NCI-H345 treated with DMSO at 0.1 percent for 48 hours (cell line): Measurements from ENCODE around the gene P3R3URF.
A peak's percentile ranks its signal among the peaks of the same experiment; 100 is the strongest.

Experiments used
- DNase-seq: peaks from one replicate; lab custom pipeline; 2025; ENCODE audit not compliant: unreplicated experiment; lab: John Stamatoyannopoulos, UW

P3R3URF gene

DNA sequence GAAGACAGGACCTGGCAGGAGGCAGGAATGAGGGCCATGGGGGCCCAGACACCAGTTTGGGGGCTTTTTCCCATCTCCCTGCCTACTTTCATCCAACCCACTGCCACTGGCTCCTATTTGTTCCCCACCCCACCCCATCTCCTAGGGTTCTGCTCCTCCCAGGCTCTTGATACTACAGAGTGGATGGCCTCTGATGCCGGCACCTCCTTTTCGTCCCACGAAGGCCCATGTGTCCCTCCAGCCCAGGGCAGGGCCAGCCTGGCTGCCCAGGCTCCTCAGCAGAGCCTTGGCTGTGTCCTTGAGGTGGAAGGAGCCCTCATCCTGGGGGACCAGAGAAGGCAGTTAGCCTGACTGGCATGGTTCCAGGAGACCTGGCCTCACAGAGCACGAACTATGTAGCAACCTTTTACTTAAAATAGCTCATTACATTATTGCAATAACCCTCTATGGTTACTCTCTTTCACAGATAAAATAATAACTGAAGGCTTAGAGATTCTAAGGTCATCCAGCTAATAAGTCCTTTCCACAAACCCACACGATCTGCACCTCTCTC lies 18.4 kb upstream of the P3R3URF start:
- DNase-seq: no peak

DNA sequence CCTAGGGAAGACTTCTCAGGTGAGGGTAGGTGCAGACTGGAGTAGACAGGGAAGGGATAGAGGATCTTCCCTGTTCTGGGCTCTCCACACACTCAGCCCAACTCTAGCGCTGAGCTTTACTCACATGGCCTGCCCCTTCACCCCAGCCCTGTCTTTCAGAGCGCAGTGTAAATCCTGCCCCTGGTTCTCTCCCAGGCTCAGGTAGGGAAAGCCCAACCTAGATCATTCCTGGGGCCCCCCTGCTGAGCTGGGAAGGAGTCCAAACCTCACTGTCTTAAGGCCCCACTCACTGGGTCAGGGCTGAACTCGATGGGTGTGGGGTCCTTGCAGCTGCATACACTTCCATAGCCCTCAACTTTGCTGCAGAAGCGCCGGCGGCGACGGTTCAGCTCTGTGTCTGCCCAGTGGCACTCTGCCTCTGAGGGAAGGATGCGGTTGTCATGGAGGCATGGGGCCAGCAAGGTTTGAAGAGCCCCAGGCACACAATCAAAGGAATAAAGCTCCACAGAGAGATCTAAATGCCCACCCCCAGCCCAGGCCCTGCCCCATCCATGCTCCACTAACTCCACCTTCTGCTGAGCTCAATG lies 17.8 kb upstream of the P3R3URF start:
- no peak for DNase-seq

DNA sequence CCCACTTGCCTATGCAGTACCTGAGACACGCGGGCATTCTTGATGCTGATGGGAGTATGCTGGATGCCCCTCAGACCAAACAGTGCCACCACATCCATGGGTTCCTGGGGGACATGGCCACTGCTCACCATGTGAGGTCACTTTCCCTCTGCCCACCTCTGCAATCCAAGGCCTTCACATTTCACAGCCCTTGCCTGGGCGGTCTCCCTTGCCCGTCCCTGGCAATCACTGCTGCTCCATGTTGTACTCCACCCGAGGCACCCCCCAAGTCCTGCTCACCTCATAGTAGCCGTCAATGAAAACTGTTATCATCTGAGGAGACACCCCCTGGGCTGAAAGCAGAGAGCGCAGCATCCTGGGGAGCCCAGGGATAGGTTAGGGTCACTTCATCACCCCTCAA lies 17.0 kb upstream of the P3R3URF start:
- no peak for DNase-seq

DNA sequence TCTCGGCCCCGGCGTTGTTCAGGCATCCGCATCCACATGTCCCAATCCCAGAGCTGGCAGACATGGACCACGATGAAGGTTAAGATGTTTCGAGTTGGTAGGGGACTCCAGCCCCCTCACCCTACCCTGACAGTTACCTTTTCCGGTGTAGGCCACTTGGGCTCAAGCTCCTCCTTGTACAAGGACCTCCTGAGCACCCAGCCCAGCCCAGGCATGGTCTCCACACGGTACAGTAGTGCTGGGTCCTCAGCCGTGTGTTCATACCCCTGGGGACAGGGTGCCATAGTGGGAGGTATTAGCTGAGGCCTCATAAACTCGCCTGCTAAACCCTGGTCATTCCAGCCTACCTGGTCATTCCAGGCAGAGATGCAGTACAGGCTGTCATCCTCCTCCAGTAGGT lies 15.9 kb upstream of the P3R3URF start:
- no peak for DNase-seq

DNA sequence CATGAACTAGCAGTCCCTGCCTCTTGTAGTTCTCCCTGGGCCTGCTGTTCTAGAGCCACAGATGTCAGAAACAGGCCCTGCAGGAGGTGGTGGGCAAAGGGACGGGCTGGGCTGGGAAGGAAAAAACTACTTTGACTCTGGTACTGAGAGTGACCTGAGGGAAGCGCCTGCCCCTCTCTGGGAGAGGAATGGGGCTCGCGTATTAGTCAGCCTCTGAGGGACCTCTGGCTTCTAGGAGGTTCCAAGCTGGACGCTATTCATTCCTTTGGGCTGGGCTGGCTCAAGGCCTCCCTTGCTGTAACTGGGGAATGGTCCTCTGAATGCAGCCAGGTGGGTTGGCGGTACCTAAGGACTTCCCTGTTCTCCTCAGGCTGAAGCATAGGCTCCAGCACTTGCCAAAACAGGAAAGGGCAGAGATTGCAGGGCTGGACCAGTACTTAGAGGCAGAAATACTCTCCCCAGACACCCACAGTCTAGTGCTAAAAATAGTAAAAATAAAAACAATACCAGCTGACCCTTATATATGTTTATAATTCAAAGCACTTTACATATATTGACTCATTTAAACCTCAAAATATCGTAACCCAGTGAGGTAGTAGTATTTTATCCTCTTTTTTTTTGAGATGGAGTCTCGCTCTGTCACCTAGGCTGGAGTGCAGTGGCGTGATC lies 14.9 kb upstream of the P3R3URF start:
- DNase-seq: no peak

DNA sequence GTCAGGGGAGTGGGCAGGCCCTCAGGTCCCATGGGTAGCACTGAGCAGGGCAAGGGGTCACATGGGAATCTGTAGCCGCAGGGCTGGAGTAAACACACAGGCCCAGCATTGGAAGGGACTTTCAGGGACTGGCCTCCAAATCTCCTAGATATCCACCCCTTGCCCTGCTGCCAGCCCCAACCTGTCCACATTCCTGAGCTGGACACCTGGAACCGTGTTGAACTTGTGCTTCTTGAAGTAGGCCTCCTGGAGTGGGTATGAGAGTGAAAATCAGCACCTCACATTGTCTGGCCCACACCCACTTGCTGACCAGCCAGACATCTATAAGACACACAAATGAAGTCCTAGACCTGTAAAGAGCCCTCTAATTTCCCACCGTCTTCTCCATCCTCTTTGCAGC lies 14.3 kb upstream of the P3R3URF start:
- no peak for DNase-seq

DNA sequence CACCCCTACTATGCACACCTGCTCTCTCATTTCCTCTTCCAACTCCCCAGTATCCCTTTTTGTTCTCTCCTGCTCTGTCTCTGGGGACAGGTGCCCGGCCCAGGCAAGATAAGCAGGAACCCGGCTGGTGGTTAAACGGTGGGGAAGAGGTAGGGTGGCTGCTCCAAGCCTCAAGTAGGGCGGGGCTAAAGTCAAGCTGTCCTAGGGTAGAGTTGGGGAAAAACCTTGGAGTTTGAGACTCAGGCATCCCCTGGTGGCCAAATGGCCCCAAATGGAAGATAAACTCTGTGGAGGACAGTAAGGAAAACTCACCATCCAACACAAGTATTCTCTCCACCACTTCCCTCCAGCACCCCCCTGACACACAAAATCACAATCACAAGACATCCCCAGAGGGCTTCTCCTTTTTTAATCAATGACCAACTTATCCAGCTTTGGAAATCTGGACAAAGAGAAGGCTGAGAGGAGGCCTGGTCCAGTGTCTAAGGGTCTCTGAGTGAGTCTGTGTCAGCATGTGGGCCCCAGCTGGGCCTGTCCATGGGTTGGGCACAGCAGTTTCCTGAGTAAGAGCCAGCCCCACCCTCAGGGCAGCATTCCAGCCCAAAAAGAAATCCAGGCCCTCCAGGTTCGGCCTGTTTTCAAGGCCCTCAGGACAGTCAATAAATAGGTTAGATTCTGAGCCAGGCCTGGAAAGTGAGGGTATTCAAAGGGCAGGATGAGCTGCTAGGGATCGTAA lies 12.2 kb upstream of the P3R3URF start:
- peak; percentile 34 for DNase-seq

DNA sequence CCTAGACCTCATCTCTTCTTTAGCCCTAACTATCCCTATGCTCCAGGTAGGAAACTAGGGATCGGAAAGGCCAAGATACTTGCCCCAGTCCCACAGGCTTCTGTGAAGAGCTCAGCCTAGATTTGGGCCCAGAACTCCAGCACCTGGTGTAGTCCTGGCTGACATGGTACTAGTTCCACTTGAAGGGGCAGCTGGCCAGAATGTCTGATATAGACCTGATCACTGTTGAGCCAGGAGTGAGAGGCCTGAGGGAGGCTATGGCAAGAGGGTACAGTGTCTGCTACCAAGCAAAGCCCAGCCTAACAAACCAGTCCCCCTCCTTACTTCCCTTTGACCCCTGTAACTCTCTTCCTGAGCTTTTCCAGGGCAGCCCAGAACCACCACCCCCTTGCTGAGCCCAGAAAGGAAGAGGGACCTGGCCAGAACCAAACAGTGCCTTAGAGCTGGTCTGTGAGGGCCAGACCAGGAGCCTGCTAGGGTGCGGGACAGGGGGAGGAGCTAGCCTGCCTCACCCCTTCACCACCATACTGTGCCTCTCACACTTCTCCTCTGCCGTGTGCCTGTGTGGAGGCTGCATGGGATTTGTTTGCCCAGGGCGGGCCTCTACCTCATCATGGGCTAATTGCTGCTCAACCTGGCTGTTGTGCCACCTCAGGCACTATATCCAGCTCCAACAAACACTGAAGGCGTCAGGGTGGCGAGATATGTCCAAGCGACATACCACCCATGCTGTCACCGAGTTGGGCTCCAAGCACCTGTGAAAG lies 11.0 kb upstream of the P3R3URF start:
- peak; percentile 24 for DNase-seq

DNA sequence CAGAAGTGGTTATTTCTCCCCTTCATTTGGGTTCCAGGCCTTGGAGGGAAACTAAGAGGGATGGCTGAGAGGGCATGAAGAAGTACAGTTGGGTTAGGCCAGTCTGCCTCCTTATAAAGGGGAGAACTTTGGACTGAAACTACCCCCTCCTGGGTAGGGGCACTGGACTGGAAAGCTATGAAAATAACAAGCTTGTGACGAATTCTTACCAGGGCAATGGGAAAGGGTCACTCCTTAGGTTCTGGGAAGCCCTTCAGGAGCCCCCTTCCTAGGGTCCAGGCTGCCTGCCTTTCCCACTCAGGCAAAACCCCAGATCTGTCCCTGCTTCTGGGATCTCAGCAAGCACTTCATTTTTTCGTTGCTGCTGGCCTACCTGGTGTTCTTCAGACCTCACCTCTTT lies 9.8 kb upstream of the P3R3URF start:
- no peak for DNase-seq

DNA sequence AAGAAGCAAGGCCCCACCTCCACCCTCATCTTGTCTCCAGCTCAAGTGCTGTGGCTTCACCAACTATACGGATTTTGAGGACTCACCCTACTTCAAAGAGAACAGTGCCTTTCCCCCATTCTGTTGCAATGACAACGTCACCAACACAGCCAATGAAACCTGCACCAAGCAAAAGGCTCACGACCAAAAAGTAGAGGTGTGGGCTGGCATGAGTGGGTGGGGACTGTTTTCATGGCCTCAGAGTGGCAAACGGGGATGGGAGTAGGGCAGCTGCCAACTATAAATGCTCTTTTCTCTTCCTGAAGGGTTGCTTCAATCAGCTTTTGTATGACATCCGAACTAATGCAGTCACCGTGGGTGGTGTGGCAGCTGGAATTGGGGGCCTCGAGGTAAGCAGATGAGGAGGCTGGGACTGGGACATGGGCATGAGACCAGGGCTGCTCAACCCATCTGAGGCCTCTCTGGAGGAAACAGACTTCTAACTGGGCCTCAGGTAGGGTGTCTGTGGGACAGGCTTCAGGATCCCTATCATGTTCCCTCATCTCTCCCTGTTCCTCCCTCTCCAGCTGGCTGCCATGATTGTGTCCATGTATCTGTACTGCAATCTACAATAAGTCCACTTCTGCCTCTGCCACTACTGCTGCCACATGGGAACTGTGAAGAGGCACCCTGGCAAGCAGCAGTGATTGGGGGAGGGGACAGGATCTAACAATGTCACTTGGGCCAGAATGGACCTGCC lies 8.8 kb upstream of the P3R3URF start:
- no peak for DNase-seq

DNA sequence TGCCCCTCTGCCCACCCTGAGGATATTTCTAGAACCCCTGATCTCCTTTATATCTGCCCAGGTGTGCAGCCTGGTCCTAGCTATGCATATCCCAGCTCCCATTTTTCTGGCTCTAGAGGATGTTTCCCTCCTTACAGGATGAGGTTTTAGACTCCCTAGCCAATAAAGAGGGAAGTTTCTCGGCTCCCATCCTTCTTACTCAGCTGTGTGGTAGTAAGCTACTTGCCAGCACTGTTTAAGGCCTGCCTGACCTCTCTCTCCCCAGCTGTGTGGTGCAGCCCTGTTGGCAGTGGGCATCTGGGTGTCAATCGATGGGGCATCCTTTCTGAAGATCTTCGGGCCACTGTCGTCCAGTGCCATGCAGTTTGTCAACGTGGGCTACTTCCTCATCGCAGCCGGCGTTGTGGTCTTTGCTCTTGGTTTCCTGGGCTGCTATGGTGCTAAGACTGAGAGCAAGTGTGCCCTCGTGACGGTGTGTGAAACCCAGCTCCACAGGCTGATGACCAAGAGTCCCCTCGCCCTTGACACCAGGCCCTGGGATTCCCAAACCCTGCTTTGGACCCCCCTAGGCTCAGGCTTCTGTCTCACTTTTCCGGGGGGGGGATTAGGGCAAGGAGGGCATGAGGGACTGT lies 7.8 kb upstream of the P3R3URF start:
- no peak for DNase-seq

DNA sequence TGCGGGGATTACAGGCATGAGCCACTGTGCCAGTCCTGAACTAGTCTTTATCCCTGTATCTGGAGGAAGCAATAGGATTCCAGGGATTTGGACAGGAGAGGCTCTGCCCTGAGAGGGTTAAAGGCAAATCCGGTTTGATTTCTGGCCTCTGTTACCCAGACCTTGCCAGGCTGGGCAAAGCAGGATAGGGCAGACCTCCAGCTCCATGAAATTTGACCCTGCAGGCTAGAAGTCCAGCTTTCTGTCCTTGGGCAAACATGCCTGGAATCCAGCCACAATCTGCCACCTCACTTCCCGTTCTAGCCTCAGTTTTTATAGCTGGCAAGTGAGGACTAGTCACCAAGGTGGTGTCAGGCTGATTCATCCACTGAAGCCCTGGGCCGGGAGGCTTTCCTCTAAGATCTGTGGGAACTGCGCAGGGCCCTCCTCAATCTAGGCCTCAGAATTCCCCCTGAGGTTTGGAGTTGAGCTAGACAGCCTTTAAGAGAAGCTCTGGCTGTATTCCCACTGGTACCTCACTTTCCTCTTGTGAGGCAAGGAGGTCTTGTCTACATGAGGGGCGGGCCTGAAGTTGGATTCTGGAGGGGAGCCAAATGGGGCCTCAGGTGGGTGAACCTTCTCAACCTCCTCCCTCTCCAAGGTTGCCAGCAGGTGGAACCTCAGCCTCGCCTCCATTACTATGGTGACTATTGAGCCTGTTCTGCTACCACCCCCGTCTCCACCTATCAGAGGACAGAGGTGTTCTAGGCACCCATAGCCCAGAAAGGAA lies 7.0 kb upstream of the P3R3URF start:
- peak; percentile 48 for DNase-seq

DNA sequence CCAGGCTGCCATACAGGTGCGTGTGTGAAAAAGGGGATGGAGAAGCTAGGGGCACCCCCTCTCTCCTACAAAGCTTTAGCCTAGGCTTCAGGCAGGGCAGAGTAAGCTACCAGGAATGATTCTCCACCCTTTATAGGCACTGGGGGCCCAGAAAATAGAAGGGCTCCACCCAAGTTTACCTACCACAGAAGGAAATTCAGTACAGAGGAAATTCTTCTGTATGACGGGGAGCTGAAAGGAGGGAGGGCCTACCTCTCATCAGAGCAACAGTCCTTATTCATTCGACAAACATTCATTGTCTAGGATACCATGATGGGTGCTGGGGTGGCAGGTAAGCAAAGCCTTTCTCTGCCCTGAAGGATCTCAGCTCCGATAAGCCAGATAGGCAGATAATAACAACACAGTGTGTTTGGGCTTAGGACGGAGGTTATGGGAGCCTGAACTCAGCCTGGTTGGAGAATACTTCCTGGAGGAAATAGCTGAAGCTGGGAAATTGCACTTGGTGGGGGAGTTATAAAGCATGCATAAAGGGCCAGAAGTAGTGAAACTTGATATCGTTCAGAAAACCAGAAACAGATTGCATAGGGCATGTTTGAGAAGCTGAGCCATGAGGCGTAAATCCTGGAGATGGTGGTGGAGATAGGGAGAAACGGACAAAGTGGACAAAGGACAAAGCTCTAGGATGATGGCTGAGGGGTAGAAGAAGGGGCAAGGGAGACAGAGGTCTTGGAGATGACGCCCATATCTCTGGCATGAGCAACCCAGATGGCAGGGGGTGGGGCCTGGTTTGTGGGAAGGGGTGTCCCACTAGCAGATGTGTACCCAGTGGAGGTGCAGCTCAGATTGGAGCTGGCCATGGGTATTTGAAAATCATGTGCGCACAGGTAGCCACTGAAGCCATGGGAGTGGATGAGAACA lies 5.3 kb upstream of the P3R3URF start:
- DNase-seq: no peak

DNA sequence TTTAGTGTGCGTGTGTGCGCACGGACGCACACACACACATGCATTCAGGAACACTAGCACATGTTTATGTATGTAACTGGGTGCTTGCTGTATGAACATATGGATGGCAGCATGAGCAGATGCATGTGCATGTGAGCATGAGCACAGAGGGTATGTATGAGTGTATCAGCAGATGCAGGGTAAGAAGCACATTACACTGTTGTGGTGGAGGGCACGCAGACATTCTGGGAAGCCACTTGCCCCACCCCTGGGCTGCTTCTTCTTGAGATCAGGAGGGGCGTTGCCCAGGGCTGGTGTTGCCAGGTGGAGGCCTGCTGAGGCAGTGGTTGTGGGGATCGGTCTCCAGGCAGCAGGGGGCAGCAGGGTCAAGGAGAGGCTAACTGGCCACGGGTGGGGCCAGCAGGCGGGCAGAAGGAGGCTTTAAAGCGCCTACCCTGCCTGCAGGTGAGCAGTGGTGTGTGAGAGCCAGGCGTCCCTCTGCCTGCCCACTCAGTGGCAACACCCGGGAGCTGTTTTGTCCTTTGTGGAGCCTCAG lies 3.9 kb upstream of the P3R3URF start:
- no peak for DNase-seq

DNA sequence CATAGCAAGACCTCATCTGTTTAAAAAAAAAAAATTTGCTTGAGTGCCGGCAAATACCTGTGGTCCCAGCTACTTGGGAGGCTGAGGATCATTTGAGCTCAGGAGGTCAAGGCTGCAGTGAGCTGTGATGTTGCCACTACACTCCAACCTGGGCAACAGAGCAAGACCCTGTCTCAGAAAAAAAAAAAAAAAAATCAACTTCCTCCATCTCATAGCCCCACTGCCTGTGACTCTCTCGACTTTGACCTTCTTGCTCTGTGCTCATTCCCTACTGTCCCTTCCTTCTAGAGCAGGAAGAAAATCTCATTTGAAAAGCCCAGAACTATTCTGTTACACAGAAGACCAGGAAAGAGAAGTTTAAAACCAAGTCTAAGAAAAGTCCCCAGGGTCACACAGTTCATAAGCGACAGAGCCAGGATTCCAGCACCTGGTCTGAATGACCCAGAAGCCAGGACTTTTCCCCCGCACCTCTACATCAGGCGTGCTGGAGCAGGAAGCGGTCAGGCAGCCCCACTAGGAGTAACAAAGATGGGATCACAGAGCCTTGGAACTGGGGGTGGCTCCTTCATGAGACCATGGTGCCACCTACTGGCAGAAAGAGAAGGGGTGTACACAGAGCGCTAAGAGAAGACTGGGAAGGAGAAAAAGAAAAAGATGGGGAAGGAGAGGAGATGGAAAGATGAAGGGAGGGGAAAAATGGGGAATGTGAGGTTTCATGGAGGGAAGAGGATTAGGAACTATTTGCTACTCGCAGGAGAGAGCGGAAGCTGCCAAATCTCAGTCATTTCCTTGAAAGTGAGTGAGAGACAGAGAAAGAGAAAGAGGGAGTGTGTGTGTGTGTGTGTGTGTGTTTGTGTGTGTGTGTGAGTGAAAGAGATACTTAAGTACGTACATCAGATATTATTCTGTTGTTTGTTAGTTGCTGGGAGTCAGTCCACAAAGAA lies 3.1 kb upstream of the P3R3URF start:
- peak; percentile 71 for DNase-seq

DNA sequence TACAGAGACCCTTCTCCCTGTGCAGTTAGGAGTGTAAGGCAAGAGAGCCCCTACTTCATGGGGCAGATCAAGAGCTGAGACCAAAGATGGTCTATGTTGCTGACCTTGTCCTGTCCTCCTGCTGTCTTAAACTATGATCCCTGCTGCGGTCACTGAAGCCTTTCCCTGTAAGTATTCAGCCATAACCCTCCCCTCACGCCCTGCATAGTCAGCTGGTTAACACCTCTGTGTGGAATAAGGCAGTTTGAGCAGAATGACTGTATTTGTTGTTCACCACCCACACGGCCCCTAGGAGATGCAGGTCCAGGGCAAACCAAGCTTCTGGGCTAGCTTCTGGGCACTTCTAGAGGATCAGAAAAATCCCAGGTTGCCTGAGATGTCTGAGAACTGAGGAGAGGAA lies 1.0 kb downstream of the P3R3URF start:
- DNase-seq: no peak
